ENCODE measurements around the gene MBOAT7.
A peak's percentile ranks its signal among the peaks of the same experiment; 100 is the strongest.
"Not testable (repeated sequence)": the region's sequence is repeated elsewhere in the genome, so short reads cannot be mapped to it uniquely, and the experiment has no call there.

MBOAT7 gene

DNA sequence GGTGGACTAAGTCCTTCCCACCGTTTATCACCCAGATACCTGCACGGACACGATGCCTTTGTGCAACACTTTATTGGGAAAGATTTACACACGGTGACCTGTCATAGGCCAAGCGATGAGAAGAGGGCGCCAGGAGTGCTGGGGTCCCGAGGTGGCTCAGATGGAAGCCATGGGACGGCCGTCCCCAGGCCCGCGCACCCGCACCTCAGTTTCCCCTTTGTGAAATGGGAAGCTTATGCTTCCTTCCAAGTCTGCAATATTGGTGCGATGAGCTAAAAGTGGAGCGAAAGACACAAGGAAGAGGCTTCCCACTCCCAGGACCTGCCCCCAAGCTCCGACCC is 16.1 kb downstream of the MBOAT7 start:
- 0 out of 2 replicates have a peak overlapping the region, but pooled peaks have one; percentile 0 for H3K27ac ChIP-seq
- CTCF ChIA-PET: interaction anchor here (0.5 to 1.6 kb wide), 5 partner anchors 10 to 1242 kb away, joined by 3 to 6 read pairs (median 3); partner anchors contain the start of gene MBOAT7
- POLR2A ChIA-PET (ENCODE audit: low non-redundant PET): interaction anchor here (0.8 kb wide), 1 partner anchor 16 kb away, joined by 3 read pairs; the partner anchor contains the start of gene MBOAT7
- DNase-seq (ENCODE audit: low spot score): no peak
- TF ChIP-seq, protein P1, sequence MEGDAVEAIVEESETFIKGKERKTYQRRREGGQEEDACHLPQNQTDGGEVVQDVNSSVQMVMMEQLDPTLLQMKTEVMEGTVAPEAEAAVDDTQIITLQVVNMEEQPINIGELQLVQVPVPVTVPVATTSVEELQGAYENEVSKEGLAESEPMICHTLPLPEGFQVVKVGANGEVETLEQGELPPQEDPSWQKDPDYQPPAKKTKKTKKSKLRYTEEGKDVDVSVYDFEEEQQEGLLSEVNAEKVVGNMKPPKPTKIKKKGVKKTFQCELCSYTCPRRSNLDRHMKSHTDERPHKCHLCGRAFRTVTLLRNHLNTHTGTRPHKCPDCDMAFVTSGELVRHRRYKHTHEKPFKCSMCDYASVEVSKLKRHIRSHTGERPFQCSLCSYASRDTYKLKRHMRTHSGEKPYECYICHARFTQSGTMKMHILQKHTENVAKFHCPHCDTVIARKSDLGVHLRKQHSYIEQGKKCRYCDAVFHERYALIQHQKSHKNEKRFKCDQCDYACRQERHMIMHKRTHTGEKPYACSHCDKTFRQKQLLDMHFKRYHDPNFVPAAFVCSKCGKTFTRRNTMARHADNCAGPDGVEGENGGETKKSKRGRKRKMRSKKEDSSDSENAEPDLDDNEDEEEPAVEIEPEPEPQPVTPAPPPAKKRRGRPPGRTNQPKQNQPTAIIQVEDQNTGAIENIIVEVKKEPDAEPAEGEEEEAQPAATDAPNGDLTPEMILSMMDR (conservative IDR thresholded peaks at IDR 0.05; ENCODE audit: low read depth): no peak

DNA sequence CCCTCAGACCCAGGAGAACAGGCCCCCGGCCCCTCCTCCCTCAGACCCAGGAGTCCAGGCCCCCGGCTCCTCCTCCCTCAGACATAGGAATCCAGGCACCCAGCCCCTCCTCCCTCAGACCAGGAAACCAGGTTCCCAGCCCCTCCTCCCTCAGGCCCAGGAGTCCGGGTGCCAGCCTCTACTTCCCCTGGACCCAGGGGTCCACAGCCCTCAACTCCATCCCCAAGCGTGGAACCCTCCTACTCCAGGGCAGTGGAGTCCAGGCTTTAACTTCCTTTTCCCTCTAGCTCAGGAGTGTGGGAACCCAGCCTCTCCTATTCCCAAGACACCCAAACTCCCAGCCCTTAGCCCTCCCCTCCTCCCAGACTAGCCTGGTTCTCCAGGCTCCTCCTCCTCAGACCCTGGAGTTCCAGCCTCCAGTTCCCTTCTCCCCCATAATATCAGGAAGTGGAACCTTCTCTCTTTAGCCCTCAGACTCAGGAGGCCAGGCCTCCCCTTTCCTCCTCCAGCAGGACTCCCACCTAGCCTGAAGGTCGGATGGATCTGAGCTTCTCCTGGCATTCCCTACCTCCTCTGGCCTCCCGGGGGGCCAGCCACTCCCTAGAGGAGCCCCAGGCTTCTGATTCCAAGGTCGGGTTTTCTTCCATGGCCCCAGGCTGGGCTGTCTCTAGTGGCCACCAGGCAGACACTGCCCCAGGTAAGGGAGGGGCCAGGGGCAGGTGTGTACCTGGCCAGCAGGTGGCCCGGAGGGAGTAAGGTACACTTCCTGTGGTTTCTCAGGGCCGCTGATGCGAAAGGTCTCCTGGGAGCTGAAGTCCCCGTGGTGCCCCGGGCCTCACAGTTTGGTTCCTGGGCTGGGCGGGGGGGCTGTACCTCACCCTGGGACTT is 16.7 kb downstream of the MBOAT7 start, which contains the start of gene TMC4:
Gene TMC4 (minus strand): TSS at position 690 of the 888 bp plus-strand sequence. CDS start 43 bp downstream, at position 647.
- ChIA-PET CTCF (interaction anchor here (0.5 to 1.6 kb wide), 4 partner anchors 9 to 1243 kb away, joined by 3 to 6 read pairs (median 3); partner anchors contain the start of gene MBOAT7), POLR2A (ENCODE audit: low non-redundant PET) (interaction anchor here (0.8 kb wide), 1 partner anchor 17 kb away, joined by 3 read pairs; the partner anchor contains the start of gene MBOAT7)
- peak within 1 kb of the TSS; percentile 28 for H3K27ac ChIP-seq
- peak; percentile 69 for DNase-seq (ENCODE audit: low spot score)
- TF ChIP-seq, protein P1 (conservative IDR thresholded peaks at IDR 0.05; ENCODE audit: low read depth): no peak

DNA sequence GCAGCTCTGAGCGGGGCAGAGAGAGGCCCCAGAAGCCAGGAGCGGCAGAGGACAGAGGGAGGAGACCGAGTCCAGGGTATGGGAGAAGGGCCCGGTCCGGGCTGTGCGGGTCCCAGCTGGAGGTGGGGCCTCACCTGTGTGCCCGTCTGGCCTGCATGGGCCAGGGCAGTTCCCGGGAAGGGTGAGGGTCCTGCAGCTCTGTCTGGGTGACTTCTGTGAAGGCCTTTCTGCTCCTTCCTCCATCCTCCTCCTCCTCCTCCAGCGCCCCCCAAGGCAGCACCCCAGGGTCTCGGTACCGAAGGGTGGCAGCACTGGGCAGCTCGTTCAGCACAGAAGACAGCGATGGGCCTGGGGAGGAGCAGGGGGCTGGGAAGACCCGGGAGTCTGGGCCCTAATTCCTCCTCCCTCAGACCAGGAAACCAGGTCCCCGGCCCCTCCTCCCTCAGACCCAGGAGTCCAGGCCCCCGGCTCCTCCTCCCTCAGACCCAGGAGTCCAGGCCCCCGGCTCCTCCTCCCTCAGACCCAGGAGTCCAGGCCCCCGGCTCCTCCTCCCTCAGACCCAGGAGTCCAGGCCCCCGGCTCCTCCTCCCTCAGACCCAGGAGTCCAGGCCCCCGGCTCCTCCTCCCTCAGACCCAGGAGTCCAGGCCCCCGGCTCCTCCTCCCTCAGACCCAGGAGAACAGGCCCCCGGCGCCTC is 17.5 kb downstream of the MBOAT7 start:
- H3K27ac ChIP-seq; DNase-seq (ENCODE audit: low spot score); POLR2A ChIA-PET (ENCODE audit: low non-redundant PET); CTCF ChIA-PET: not testable (repeated sequence)

DNA sequence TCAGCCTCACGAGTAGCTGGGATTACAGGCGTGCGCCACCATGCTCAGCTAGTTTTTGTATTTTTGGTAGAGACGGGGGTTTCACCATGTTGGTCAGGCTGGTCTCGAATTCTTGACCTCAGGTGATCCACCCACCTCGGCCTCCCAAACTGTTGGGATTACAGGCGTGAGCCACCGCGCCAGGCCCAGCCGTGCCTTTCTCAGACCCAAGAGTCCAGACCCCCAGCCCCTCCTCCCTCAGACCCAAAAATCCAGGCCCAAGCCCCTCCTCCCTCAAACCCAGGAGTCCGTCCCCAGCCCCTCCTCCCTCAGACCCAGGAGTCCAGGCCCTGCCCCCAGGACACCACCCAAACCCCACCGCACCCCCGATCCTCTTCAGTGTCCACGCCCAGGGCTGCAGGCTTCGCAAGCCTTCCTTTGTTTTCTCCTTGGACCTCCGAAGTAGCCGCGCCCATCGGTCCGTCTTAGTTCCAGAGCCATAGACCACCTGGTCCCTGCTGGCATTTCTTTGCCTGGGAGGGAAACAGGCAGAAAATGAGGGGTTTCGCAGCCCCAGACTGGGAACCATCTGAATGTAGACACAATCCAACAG is 20.1 kb downstream of the MBOAT7 start:
- no peak for DNase-seq (ENCODE audit: low spot score)
- CTCF ChIA-PET: interaction anchor here (0.7 to 1.0 kb wide), 3 partner anchors 19 to 62 kb away, joined by 3 to 5 read pairs (median 4); partner anchors contain the start of gene TSEN34

DNA sequence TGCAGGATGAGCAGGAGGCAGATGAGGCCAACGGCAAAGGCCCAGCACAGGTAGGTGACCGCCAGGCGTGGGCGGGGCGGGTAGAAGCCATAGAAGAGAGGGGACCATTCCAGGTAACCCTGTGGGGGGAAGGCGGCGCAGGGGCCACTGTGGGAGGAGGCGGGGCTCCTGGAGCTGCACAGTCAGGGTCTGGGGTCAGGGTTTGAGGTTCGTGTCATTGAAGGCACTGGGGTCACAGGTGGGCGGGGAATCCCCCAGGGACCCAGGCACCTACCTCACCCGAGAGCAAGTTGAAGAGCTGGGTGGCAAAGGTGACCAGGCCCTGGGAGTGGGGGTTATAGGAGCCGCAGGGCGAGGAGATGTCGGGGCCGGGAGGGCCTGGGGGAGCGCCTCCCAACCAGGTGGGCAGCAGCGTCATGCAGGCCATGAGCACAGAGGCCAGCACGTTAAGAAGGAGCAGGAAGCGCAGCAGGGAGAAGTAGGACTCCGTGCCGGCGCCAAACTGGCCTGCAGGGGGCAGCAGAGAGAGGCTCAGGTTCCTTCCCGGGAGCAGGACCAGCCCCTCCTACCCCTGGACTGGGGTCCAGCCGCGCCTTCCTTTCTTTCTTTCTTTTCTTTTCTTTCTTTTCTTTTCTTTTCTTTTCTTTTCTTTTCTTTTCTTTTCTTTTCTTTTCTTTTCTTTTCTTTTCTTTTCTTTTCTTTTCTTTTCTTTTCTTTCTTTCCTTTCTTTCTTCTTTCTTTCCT is 21.0 kb downstream of the MBOAT7 start:
- ChIA-PET CTCF (no interaction called here), POLR2A (ENCODE audit: low non-redundant PET) (no interaction called here)
- peak; percentile 76 for DNase-seq (ENCODE audit: low spot score)
- TF ChIP-seq, protein P1 (conservative IDR thresholded peaks at IDR 0.05; ENCODE audit: low read depth): peak; percentile 84
- no peak overlapping the region for H3K27ac ChIP-seq

More for the DNA sequence above, 20.1 kb downstream of the MBOAT7 start:
- POLR2A ChIA-PET (ENCODE audit: low non-redundant PET): no interaction called here
- TF ChIP-seq, protein P1 (conservative IDR thresholded peaks at IDR 0.05; ENCODE audit: low read depth): no peak
- H3K27ac ChIP-seq: no peak overlapping the region

DNA sequence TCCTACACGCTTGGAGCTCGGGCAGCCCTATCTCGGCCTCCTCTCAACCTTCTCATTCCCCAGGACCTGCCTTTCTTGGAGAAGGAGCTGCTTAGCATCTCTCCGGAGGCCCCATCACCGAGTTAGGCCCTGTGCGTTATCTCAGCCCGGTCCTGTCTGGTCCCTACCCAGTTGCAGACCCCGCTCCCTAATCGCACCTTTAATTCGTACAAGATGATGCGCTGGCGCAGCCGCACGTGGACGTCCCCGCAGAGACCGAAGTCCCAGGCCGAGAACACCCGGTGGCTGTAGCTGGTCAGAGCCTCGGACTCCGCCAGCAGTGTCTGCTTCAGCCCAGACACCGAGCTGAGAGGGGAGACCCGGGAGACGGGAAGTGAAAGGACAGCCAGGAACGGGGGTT is 24.2 kb downstream of the MBOAT7 start:
- no peak for DNase-seq (ENCODE audit: low spot score)
- TF ChIP-seq, protein P1 (conservative IDR thresholded peaks at IDR 0.05; ENCODE audit: low read depth): no peak
- no peak overlapping the region for H3K27ac ChIP-seq
- CTCF ChIA-PET: interaction anchor here (0.5 kb wide), 1 partner anchor 105 kb away, joined by 3 read pairs; no protein-coding TSS in a partner anchor
- POLR2A ChIA-PET (ENCODE audit: low non-redundant PET): no interaction called here

All from RWPE1 (cell line).